Mesendoderm (in vitro differentiated cells): ENCODE measurements around the gene CEP126.
A peak's percentile ranks its signal among the peaks of the same experiment; 100 is the strongest.
"Not testable (repeated sequence)": the region's sequence is repeated elsewhere in the genome, so short reads cannot be mapped to it uniquely, and the experiment has no call there.

Source experiments
- DNase-seq: peaks from one replicate; pipeline ENCODE4 v3.0.0; 2013
- H2AK5ac ChIP-seq: 2 replicates; pipeline ENCODE4 v1.6.1; 2013; ENCODE audit warnings: low read length, inconsistent platforms
- H2BK120ac ChIP-seq: 2 replicates; pipeline ENCODE4 v1.6.1; 2013; ENCODE audit warnings: low read depth, mild to moderate bottlenecking, low read length, moderate library complexity, mixed read lengths
- H2BK15ac ChIP-seq: replicated peaks from 2 replicates; pipeline ENCODE4 v1.6.1; 2013; ENCODE audit warnings: low read depth, mild to moderate bottlenecking, moderate library complexity
- H2BK5ac ChIP-seq: 2 replicates; pipeline ENCODE4 v1.6.1; 2013; ENCODE audit warnings: low read length, inconsistent platforms
- H3K18ac ChIP-seq: 2 replicates; pipeline ENCODE4 v1.6.1; 2013; ENCODE audit warnings: mild to moderate bottlenecking, low read length, mixed read lengths
- H3K23ac ChIP-seq: one replicate; pipeline ENCODE4 v1.6.1; 2013; ENCODE audit warnings: low read length
- H3K27ac ChIP-seq: 2 replicates; pipeline ENCODE4 v1.5.1; 2013; ENCODE audit warnings: low read depth, mild to moderate bottlenecking, inconsistent platforms, low read length, moderate library complexity
- H3K27me3 ChIP-seq: 2 replicates; pipeline ENCODE4 v1.6.1; 2013; ENCODE audit warnings: low read length, control low read depth, mild to moderate bottlenecking, inconsistent platforms; ENCODE audit not compliant: insufficient read depth, poor library complexity
- H3K36me3 ChIP-seq: 2 replicates; pipeline ENCODE4 v1.6.1; 2013; ENCODE audit warnings: low read length, inconsistent platforms; ENCODE audit not compliant: control insufficient read depth, insufficient read depth
- H3K4ac ChIP-seq: one replicate; pipeline ENCODE4 v1.6.1; 2013; ENCODE audit warnings: low read depth, mild to moderate bottlenecking, low read length, moderate library complexity
- H3K4me1 ChIP-seq: 2 replicates; pipeline ENCODE4 v1.6.1; 2013; ENCODE audit warnings: low read depth, low read length, inconsistent platforms; ENCODE audit not compliant: control insufficient read depth
- H3K4me2 ChIP-seq: 2 replicates; pipeline ENCODE4 v1.6.1; 2013; ENCODE audit warnings: low read length
- H3K4me3 ChIP-seq: 2 replicates; pipeline ENCODE4 v1.5.1; 2013; ENCODE audit warnings: mild to moderate bottlenecking, low read length
- H3K56ac ChIP-seq: one replicate; pipeline ENCODE4 v1.6.1; 2013; ENCODE audit warnings: low read length
- H3K79me1 ChIP-seq: 2 replicates; pipeline ENCODE4 v1.6.1; 2013; ENCODE audit warnings: low read length, inconsistent platforms
- H3K79me2 ChIP-seq: 2 replicates; pipeline ENCODE4 v1.6.1; 2013; ENCODE audit warnings: mild to moderate bottlenecking, low read length; ENCODE audit not compliant: control insufficient read depth, insufficient read depth
- H3K9ac ChIP-seq: 2 replicates; pipeline ENCODE4 v1.6.1; 2013; ENCODE audit warnings: low read length, inconsistent platforms
- H4K5ac ChIP-seq: one replicate; pipeline ENCODE4 v1.6.1; 2013; ENCODE audit warnings: low read length
- H4K8ac ChIP-seq: one replicate; pipeline ENCODE4 v1.6.1; 2013; ENCODE audit warnings: low read depth, mild to moderate bottlenecking, control low read depth, low read length, moderate library complexity
- WGBS: extraction: QIAGEN DNeasy Blood & Tissue Kit; methylation state at CpG from one replicate; pipeline ENCODE4 v1.1.7; 2013; ENCODE audit warnings: low lambda C conversion rate, missing lambda C conversion rate; ENCODE audit not compliant: insufficient coverage; ENCODE audit errors: extremely low coverage; 5-methylcytosine and 5-hydroxymethylcytosine counted together

CEP126 gene

DNA sequence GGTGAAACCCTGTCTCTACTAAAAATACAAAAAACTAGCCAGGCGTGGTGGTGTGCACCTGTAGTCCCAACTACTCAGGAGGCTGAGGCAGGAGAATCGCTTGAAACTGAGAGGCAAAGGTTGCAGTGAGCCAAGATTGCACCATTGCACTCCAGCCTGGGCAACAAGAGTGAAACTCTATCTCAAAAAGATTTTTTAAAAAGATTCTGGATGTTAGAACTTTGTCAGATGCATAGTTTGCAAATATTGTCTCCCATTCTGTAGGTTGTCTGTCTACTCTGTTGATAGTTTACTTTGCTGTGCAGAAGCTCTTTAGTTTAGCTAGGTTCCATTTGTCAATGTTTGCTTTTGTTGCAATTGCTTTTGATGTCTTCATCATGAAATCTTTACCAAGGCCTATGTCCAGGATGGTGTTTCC lies 79.3 kb downstream of the CEP126 start:
- not testable (repeated sequence) for DNase-seq, H3K9ac ChIP-seq, H3K27me3 ChIP-seq, H3K23ac ChIP-seq, H3K4me2 ChIP-seq, H3K79me2 ChIP-seq, H3K56ac ChIP-seq, H3K18ac ChIP-seq, H3K36me3 ChIP-seq, H2BK5ac ChIP-seq, H4K8ac ChIP-seq, H2BK15ac ChIP-seq, H3K79me1 ChIP-seq, H3K27ac ChIP-seq, H2AK5ac ChIP-seq, H3K4me3 ChIP-seq, H2BK120ac ChIP-seq, H3K4me1 ChIP-seq, H3K4ac ChIP-seq, H4K5ac ChIP-seq
- no CpG with 5 or more reads among the region's 2 CpGs for WGBS

DNA sequence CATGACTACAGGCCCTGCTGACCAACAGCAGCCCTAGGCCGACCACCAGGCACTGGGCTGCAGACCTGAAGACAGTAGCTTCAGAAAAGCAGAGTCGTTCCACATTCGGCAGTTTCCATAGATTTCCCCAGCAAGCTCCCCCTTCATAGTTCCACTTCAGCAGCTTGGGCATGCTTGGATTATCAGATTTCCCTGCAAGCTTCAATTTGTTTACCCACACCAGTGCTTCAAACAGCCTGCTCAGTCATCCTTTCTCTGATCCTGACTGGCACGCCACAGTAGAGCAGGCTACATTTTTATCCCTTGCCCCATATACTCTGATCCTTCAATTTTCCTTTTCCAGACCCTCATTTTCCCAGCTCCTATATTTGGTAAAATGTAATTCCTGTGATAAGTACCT lies 81.3 kb downstream of the CEP126 start:
- Histone ChIP-seq H3K4ac (no peak overlapping the region), H3K36me3 (no peaks in the 10 kb centered on the region), H4K8ac (no peak overlapping the region), H2BK120ac (no peak overlapping the region), H3K4me1 (no peaks in the 10 kb centered on the region), H3K18ac (no peak overlapping the region), H2BK5ac (no peak overlapping the region), H3K79me2 (no peaks in the 10 kb centered on the region), H3K4me3 (no peak overlapping the region), H3K27ac (no peak overlapping the region), H3K79me1 (no peaks in the 10 kb centered on the region), H3K23ac (no peak overlapping the region), H3K9ac (no peak overlapping the region), H2BK15ac (no peak overlapping the region), H4K5ac (no peak overlapping the region), H3K4me2 (no peak overlapping the region), H3K27me3 (no peaks in the 10 kb centered on the region), H2AK5ac (no peak overlapping the region), H3K56ac (no peak overlapping the region)
- DNase-seq, result no peak
- no CpG with 5 or more reads among the region's 4 CpGs for WGBS

DNA sequence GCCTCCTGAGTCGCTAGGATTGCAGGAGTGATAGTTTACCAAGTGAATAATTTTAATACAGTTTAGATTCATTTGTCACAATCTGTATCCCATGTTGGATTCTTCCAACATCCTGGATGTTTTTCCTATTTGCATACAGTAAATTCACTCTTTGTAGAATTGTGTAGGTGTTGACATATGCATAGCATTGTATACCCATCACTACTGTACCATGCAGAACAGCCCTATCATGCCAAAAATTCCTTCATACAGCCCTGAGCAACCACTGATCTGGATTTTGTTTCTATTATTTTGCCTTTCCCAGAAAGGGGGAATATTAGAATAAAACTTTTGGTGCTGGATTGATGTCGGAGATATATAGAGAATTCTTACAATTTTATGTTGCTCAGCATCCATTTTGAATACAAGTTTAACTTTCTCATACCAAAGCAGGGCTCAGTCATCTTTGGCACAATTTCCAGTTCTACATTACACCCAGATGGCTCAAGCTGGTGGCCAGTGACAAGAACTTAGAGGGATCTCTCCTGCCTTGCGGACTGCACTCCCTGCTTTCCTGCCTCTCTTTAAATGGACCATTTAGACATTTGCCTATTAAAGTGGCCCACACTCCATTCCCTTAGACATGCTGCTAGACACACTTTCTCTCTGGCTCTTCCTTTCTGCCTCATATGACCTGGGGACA lies 87.0 kb downstream of the CEP126 start:
- Histone ChIP-seq H2BK120ac (no peak overlapping the region), H3K9ac (no peak overlapping the region), H2AK5ac (no peak overlapping the region), H3K56ac (no peak overlapping the region), H3K4me2 (no peak overlapping the region), H3K79me1 (no peaks in the 10 kb centered on the region), H4K8ac (no peak overlapping the region), H3K23ac (no peak overlapping the region), H3K27ac (no peak overlapping the region), H3K4ac (no peak overlapping the region), H3K4me3 (no peak overlapping the region), H3K18ac (no peak overlapping the region), H2BK5ac (no peak overlapping the region), H3K79me2 (no peaks in the 10 kb centered on the region), H2BK15ac (no peak overlapping the region), H3K36me3 (no peaks in the 10 kb centered on the region), H3K4me1 (no peaks in the 10 kb centered on the region), H3K27me3 (no peaks in the 10 kb centered on the region), H4K5ac (no peak overlapping the region)
- WGBS, result no CpG with 5 or more reads among the region's 3 CpGs
- no peak for DNase-seq

DNA sequence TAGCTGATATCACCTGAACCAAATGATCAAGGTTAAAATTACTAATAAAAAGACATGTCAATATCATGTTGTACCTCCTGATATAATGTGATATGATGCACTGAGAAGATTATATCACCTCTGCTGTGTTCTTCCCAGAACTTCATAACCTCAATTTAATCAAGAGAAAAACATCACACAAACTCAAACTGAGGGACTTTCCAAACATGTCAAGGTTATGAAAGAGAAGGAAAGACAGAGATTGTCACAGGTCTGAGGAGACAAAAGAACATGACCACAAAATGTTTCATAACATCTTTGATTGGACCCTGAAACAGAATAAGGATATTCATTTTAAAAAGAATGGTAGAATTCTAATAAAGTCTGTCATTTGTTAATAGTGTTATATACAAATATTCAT lies 89.4 kb downstream of the CEP126 start:
- no peak overlapping the region for H2BK5ac ChIP-seq
- no peak overlapping the region for H3K27ac ChIP-seq
- H2AK5ac ChIP-seq, result no peak overlapping the region
- no peaks in the 10 kb centered on the region for H3K27me3 ChIP-seq
- no peak overlapping the region for H4K5ac ChIP-seq
- no peak overlapping the region for H3K56ac ChIP-seq
- H3K4ac ChIP-seq, result no peak overlapping the region
- H2BK15ac ChIP-seq, result no peak overlapping the region
- DNase-seq, result no peak
- no peak overlapping the region for H3K4me2 ChIP-seq
- H3K4me3 ChIP-seq, result no peak overlapping the region
- H3K79me1 ChIP-seq, result no peaks in the 10 kb centered on the region
- H3K36me3 ChIP-seq, result no peaks in the 10 kb centered on the region
- H3K18ac ChIP-seq, result no peak overlapping the region
- H3K79me2 ChIP-seq, result no peaks in the 10 kb centered on the region
- H4K8ac ChIP-seq, result no peak overlapping the region
- H3K4me1 ChIP-seq, result peaks cover 3% of the 10 kb centered on the region
- H3K9ac ChIP-seq, result no peak overlapping the region
- no peak overlapping the region for H2BK120ac ChIP-seq
- H3K23ac ChIP-seq, result no peak overlapping the region

DNA sequence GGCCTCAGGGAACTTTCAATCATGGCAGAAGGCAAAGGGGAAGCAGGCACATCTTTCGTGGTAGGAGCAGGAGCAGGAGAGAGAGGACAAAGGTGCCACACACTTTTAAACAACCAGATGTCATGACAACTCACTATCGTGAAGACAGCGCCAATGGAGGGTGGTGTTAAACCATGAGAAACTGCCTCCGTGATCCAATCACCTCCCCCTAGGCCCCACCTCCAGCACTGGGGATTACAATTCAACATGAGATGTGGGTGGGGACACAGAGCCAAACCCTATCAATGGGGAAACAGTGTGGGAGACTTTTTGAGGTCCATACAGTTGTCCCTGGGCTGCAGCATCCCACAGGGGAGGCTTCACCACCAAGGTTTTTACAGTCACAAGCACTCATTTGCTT lies 90.5 kb downstream of the CEP126 start:
- no peak overlapping the region for H3K4me2 ChIP-seq
- peak; percentile 18 for DNase-seq
- no CpG with 5 or more reads among the region's 4 CpGs for WGBS
- no peak overlapping the region for H2BK120ac ChIP-seq
- H3K4me3 ChIP-seq, result no peak overlapping the region
- H3K27ac ChIP-seq, result no peak overlapping the region
- no peak overlapping the region for H3K9ac ChIP-seq
- H4K5ac ChIP-seq, result no peak overlapping the region
- H3K27me3 ChIP-seq, result no peaks in the 10 kb centered on the region
- H3K56ac ChIP-seq, result no peak overlapping the region
- no peak overlapping the region for H4K8ac ChIP-seq
- H2BK15ac ChIP-seq, result no peak overlapping the region
- H3K18ac ChIP-seq, result no peak overlapping the region
- H3K79me2 ChIP-seq, result no peaks in the 10 kb centered on the region
- no peak overlapping the region for H3K4ac ChIP-seq
- peaks cover 3% of the 10 kb centered on the region for H3K4me1 ChIP-seq
- no peak overlapping the region for H3K23ac ChIP-seq
- H2BK5ac ChIP-seq, result no peak overlapping the region
- H2AK5ac ChIP-seq, result no peak overlapping the region
- H3K79me1 ChIP-seq, result no peaks in the 10 kb centered on the region
- no peaks in the 10 kb centered on the region for H3K36me3 ChIP-seq

DNA sequence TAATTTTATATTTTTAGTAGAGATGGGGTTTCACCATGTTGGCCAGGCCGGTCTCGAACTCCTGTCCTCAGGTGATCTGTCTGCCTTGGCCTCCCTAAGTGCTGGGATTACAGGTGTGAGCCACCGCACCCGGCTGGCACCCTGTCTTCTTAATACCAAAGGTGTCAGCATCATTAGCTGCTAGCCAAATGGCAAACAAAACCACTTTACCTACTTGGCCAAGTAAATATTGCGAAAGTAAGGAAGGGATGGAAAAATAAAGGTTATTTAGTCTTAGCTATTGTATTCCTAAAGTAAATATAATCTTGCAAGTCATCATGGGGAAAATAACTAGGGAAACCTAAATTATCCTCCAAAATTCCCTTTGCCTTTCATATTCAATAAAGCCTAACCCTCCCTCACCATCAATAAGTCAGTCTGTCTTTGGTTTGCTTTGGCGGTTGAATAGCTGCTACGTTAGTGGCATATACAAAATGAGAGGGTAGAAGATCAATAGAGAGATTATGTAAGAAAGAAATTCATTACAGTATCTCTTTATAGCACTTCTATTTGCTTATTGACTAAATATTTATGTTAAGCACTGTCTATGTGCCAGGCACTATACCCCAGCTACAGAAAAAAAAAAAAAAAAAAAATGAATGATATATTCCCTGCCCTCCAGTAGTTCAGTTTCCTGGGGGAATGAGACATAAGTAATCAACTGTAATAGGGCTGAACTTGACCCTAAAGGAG lies 92.2 kb downstream of the CEP126 start:
- Histone ChIP-seq H4K8ac (no peak overlapping the region), H3K36me3 (no peaks in the 10 kb centered on the region), H3K18ac (no peak overlapping the region), H4K5ac (no peak overlapping the region), H3K27me3 (no peaks in the 10 kb centered on the region), H3K56ac (no peak overlapping the region), H2BK120ac (no peak overlapping the region), H3K4me2 (no peak overlapping the region), H3K79me1 (no peaks in the 10 kb centered on the region), H3K23ac (no peak overlapping the region), H2BK5ac (no peak overlapping the region), H3K9ac (no peak overlapping the region), H2AK5ac (no peak overlapping the region), H3K79me2 (no peaks in the 10 kb centered on the region), H3K4me1 (peaks cover 3% of the 10 kb centered on the region), H3K4me3 (no peak overlapping the region), H3K27ac (no peak overlapping the region), H2BK15ac (no peak overlapping the region), H3K4ac (no peak overlapping the region)
- WGBS, result no CpG with 5 or more reads among the region's 7 CpGs
- DNase-seq, result no peak
